NOMO-1 treated with dmso at 0.1 percent for 144 hours (cell line): ENCODE measurements around the gene SHLD1.
A peak's percentile ranks its signal among the peaks of the same experiment; 100 is the strongest.

Experiments
- DNase-seq: peaks from one replicate; lab custom pipeline; 2025; ENCODE audit not compliant: unreplicated experiment; lab: John Stamatoyannopoulos, UW

The SHLD1 gene

DNA sequence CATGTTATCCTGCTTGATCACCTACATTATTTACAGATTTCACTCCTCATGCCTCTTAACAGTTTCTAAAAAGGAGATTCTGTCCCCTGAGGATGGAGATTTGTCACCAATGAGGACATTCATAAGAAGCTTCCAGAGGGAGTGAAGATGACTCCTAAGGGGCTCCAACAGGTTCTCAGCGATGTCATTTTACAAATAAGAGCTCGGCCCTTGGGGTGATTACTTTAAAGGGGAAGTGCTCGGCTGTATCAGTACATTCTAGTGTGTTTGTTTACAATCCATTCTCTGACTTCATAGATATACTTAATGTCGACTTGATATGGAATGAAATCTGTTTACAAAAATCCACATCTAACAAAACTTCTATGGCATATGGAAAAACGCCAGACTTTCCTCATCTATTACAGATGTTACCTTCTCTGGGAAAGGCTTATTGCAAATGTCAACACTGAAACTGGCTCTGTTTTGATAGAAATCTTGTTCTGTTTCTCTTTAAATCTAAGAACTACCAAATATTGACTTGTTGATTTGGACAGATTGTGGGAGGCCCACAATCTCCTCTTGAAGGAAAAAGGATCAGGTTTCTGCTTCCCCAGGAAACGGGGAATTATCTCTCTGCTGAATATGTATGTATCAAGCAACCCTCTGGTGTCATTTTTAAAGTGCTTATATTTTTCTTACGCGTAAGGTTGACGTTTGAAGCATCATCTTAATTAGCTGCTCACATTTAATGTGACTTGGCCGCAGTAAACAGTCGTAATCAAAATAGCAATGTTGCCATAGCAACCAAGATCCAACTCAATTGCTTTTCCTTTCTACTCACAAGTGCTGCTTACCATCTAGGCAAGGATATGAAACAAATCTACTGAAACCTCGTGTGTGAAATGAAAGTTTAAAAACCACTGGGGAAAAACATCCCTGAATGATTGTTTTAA is 95.7 kb downstream of the SHLD1 start:
- no peak for DNase-seq

DNA sequence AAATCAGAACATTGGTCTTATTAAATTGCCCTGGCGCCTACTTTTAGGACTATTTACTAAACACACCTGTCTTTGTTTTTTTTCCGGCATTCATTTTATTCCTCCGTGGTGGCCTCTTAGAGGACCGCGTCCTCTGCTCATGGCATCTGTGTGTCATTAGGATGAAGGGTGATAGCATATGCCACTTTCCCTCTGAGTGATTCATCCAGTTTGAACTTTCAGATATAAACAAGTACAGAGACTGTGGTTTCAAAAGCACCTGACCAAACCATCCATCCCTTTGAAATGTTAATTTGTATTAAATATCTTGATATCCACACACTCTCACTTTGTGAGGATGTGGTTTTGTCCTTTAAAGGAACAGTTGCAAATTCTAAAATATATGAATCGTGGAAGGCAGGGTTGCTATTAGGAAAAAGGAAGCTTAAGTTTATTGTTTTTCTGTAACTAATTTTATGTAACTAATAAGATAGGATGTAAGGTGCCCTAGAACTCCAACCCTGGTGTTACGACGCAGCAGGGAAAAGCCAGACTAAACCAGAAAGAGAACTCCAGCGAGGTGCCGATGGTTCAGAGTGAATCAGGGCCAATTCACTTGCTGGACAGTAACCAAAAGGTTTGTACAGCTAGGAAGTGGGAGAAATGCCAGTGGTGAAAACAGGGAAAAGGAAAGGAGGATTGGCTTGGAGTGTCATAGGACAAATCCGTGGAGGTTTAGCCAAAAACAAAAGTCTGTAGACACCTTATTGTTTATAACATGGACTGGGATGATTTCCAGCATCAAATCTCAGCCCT is 98.7 kb downstream of the SHLD1 start:
- no peak for DNase-seq

DNA sequence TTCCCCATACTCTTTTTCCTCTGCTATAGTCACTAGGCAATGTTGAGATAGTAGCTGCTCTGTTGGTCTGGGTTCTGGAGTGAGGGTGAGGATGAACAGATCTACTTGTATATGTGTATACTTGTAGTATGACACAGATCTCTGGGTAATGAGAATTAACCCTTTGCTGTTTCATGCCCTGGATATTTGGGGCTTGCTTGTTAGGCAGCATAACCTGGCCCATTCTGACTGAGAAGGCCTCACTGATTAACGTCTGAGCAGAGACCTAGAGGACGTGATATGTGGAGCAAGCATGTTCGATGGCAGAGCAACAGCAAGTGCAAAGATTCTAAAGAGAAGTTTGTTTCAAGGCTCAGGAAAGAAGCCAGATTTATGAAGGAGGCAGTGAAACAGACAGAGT is 105.7 kb downstream of the SHLD1 start:
- DNase-seq = no peak

DNA sequence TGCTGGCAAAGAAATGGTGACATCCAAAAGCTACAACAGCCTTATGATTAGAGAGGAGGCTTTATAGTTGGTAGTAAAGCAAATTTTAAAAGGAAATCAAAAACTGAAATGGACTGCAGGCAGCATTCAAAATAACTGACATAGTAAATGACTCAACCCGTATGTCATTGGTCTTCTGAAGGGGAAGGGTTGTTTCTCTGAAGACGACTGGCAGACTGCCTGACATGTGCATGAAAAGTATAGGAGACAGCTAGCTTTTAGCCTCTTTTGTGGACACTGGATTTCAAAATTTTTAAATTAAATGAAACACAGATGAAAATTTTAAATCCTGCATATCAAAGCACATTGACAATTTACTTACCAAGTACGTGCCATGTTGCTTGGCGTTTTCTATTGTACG is 109.4 kb downstream of the SHLD1 start:
- DNase-seq = no peak

DNA sequence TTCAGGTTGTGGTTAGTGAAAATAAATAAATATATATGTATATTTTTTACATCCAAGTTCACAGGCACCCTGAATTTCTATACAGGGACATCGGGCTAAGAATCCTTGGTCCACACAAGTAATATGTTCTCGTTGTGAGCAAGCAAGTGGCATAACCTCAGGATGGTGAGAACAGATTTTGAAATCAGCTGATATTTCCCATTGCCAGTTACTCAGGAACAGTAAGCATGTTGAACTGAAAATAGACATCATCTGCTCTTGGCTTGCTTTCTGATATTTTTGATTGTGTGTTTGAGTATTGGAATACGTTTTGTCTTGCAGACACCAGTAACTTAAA is 112.5 kb downstream of the SHLD1 start:
- DNase-seq = no peak

DNA sequence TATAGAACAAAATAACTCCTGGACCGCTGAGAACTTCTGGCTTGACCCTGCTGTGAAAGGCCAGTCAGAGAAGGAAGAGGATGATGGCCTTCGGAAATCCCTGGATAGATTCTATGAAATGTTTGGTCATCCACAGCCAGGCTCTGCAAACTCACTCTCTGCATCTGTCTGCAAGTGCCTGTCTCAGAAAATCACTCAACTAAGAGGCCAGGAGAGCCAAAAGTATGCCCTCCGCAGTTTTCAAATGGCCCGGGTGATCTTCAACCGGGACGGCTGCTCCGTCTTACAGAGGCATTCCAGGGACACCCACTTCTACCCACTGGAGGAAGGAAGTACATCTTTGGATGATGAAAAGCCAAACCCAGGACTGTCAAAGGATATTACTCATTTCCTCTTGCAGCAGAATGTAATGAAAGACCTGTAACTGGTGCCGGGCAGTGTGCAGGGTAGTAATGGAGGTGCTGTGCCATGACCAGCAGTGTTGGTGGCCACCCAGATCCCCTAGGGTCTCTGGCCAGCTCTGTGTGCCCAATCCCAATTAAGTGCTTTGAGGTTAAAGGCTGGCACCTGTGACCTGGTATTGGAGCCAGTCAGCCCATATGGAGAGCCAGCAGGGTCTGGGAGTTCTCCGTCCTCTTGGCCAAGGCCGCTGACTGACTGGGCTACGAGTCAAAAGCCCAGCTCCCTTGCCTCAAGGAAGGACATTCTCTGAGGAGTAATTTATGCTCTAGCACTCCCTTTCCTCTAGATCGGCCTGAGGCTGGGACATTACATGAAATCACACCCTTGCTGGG is 113.0 kb downstream of the SHLD1 start:
- DNase-seq = peak; percentile 68

DNA sequence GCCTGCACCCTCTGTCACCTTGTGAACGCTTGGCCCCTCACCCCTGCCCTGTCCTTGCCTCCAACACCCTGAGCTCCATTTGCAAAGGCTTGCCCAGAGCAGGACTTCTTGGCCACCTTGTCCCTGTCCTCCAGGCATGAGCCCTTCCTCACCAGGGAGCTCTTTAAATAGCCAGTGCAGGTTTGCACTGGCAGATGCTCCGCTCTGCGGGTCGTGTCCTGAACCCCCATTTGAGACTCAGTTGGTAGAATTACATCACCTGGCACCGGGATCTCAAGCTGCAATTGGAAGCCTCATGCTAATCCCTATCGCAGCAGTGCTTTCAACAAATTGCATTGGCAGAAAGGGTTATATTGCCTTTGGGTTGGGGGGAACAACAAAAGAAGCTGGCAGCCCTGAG is 114.2 kb downstream of the SHLD1 start:
- DNase-seq = no peak

DNA sequence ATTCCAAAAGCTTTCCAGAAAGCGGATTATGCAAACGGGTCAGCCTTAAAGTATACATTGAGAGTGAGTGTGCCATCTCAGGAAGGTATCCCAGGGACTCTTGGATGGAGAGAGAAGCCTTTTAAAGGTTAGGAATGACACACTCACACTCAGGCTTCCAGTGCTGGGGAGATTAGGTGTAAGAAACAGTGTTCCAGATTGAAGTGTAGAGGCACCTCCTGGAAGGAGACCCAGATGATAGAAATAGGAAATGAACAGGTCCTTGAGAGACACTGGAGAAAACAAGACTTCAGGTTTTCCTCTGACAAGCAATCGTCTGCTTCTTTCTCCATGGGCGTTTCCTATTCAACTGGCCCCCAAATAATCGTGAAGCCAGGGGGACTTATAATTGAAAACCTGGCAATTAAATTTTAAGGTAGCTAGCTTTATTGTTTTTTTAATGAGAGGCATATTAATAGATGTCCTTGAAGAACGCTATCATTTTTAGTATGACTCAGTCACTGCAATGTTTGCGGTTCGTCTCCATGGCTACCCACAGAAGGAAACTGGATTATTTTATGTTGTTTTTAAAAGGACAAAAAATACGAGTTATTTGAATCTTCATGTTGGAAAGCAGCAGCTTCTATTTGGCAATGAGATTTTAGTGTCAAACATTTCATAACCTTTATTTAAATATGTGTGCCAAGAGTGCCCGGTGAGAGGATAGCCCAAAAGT is 114.8 kb downstream of the SHLD1 start:
- DNase-seq = no peak

DNA sequence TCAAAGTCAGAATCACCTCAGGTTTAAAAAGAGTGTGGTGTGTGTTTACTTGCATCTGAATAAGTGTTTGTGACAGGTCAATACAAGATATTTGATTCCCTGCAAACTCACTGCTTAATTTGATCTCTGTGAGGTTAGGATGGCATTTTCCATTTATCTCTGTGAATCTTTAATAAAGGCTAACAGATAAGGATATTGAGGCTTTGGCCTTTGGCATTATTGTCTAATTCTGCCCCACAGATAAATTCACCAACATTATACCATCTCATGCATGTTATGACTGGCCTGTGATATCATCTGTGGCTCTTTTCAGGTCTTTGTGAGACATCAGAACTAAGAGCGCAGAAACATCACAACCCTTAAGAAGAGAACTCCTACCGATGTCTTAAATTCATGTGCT is 115.4 kb downstream of the SHLD1 start:
- DNase-seq = no peak

DNA sequence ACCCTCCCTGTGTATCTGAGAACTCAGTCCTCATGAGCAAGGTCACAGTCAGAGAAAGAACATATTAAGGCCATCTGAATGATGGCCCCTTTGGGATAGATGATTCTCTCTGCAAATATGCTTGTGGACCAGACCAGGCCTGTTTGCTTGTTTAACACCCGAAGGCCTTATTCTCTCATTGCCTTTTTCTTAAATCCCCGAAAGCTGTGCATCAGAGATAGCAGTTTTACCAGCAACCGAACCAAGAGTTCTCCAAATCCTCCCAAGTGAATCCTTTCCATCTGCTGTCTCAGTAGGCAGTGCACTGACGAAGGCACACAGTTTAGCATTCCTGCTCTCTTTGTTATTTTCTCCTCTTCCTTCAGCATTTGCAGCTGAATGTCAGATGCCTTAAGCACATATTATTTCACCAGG is 120.4 kb downstream of the SHLD1 start:
- no peak for DNase-seq

DNA sequence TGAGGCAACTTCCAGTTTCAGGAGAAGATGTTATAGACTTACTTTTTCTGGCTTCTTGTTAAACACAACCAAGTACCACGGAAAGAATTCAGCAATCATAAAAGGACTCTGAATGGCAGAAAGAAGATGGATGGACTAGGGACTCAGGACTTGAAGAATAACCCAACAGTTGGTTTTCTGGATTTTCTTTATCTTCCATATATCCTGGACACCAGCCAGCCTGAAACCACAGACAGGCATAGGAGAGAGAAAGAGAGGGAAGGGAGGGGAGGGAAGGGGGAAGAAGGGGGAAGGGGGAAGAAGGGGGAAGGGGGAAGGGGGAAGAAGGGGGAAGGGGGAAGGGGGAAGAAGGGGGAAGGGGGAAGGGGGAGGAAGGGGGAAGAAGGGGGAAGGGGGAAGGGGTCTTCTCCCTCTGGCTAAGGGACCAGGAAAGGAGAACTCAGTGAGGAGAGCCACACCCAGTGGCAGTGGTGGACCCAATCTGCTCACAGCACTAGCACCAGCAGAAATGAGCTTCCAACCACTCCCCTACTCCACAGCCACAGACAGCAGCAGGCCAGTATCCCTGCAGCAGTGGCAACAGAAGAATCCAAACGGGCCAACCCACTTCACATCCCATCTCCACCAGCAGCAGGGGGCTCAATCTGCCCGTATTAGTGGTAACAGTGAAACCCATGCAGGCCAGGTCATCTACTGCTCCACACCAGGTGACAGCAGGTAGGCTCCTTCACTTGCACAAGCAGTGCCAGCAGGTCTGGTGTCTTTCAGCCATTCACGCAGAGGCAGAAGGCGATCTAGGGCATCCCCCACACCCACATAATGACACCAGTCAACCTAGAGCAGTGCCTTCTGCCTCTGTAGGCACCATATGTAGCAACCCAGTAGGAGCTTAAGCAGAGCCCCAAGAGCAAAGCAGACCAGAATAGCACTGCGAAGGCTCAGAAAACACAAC is 121.5 kb downstream of the SHLD1 start:
- no peak for DNase-seq

DNA sequence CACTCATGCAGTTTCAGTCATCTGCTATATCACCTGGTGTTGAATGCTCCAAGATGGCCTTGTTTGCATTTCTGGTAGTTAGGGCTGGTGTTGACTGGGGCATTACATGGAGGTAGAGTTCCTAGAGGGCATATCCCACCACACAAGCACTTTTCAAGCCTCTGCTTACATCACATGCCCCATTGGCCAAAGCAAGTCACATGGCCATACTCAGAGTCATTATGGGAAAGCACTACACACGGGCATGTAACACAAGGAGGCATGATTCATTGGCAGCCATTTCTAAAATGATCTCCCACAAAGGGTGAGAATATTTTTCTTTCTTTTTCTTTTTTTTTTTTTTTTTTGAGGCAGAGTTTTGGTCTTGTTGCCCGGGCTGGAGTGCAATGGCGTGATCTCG is 126.9 kb downstream of the SHLD1 start:
- no peak for DNase-seq

DNA sequence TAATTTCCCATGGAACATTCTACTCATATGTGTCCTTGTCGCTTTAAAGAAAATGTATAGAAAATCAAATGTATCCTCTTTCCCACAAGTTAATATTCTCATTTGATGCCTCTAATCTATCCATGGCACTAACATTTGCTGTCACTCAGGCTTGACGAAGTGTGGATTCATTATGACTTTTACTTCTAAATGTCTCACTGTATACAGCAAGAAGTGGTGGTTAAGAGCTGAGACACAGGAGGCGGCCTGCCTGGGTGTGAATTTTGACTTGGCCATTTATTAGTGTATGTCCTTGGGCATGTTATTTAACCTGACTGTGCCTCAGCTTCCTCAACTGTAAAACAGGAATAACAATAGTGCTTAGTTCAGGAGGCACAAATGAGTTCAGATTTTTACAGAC is 130.1 kb downstream of the SHLD1 start:
- no peak for DNase-seq

DNA sequence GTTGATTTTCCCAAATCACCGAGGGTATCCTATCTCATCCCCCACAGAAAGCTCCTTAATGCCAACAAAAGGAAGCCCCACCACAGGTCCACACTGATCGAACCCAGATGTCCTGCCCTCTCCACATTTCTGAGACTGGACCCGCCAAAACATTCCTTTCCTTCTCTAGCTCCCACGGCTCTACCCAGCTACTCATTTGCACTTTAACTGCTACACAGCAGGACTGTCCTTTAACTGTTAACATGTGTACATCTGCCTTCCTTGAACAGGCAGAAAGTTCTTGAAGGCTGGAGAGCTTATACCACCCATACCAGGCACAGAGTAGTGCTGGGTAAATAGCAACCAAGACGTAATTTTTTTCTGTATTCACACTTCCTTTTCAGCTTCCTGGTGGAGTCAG is 131.5 kb downstream of the SHLD1 start:
- no peak for DNase-seq

DNA sequence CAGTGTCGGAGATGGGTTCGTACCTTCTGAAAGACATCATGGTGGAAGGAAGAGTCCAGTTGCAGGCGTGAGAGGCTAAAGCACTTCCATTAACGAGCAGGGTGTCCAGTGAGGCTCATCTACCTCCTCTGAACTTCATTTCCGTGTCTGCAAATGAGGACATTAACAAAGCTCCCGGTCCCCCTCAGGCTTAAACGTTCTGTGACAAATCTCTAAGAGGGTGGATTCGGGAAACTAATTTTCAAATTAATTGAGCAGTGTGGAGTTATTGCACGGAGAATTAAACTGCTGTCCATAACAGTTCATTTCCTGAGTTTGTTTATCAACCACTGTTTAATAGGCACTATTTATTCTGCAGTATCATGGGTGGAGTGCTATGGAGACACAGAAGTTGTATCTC is 132.0 kb downstream of the SHLD1 start:
- DNase-seq = no peak

DNA sequence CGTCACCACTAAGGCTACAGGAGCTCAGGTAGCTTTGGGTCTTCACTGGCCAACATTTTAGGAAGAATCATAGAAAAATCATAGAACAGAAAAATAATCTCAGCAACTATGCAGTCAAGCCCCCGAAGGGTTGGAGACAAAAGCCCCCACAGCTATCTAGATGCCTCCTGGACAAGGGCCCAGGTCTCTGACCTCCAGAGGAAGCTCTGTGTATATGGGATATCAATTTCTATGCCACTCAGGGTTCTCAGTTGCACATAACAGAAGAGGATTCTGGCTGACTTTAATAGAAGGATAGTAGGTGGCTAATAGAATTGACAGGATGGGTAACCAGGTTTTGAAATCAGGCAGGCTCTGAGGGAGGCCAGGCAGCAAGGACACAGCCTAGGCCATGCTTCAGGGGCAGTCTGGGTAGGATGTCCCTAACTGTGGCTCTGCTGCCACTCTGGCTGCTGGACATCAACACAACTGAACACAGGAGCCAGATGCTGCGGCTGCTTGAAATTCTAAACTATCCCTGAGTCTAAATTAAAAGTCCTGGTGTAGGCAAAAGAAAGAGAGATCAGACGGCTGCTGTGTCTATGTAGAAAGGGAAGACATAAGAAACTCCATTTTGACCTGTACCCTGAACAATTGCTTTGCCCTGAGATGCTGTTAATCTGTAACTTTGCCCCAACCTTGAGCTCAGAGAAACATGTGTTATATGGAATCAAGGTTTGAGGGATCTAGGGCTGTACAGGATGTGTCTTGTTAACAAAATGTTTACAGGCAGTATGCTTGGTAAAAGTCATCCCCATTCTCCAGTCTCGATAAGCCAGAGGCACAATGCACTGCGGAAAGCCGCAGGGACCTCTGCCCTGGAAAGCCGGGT is 134.5 kb downstream of the SHLD1 start:
- no peak for DNase-seq

DNA sequence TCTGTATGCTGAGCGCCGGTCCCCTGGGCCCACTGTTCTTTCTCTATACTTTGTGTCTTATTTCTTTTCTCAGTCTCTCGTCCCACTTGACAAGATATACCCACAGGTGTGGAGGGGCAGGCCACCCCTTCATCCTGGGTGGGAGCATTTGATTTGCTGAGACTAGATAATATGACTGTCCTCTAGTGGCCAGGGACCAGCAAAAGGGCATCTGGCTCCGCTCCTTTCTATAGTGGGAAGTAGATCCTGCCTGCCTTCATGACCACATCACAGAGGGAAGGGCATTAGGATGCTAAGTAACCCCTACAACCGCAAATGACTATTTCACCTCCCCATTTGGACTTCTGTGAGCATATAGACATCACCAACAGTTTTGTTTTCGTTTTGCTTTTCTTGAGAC is 135.7 kb downstream of the SHLD1 start:
- no peak for DNase-seq

DNA sequence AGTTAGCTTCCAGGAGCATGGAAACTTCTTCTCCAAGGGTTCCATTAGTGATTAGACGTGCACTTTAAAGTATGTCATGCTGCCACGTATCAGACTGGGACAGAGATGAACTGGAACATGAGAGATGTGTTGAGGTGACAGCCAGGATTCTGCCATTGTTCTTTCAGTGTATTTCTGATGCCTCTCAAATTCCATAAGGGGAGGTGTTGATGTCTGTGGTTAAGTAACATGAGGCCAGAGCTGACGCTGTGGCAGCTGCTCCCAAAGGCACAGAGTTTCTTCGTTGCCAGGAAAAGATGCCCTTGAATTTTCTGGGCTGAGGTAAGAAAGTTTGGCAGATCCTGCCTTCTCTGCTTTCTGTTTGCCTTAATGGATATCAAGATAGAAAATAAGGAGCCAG is 136.6 kb downstream of the SHLD1 start:
- DNase-seq = no peak

DNA sequence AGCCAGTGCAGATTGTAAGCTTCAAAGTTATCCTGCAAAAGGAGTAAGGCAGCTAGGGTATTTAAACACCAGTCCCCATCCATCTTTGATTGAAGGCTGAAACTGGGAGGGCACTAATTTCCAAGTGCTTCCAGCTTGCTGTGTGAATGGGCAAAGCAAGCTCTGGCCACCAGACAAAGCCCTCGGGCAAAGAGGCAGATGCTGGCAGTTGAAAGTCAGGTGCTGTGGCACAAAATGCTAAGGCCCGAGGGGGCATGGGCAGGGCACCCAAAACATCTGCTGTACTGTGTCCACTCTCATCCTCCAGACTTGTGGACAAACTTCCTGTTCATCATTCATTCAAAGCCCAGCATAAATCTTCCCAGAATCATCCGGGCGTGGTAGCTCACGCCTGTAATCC is 137.2 kb downstream of the SHLD1 start:
- no peak for DNase-seq
